ENCODE results near the gene FBXO44. TPM values are rescaled to one million over a fixed set of nuclear protein-coding genes. Genes with fewer than 3 reads are reported as not detected.

The FBXO44 gene
- total RNA-seq, 1 experiment from 2014 or later, result 34.9 TPM

DNA sequence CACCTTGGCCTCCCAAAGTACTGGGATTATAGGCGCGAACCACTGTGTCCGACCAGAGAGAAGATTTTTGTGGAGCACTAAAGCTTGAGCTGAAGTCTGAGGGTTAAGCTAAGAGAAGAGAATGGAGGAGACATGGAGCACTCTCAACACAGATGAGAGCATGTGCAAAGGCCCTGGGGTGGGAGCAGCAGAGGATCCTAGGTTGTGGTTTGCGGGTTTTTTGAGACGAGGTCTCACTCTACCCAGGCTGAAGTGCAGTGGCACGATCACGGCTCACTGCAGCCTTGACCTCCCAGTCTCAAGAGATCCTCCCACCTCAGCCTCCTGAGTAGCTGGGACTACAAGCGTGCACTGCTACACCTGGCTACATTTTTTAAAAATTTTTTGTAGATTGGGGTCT is 31.0 kb upstream of the FBXO44 start:
- ChIA-PET CTCF (interaction anchor here (0.6 kb wide), 1 partner anchor 125 kb away, joined by 3 read pairs; no protein-coding TSS in a partner anchor), POLR2A (no interaction called here)
- no peak overlapping the region for H3K4me3 Mint-ChIP-seq
- H3K9me3 Mint-ChIP-seq, result 0 out of 2 replicates have a peak, but pooled peaks cover 3% of the 10 kb centered on the region
- DNase-seq (ENCODE audit: low spot score), result no peak
- no peak overlapping the region for H3K27ac Mint-ChIP-seq
- ATAC-seq, result no peak
- TF ChIP-seq, protein P1, sequence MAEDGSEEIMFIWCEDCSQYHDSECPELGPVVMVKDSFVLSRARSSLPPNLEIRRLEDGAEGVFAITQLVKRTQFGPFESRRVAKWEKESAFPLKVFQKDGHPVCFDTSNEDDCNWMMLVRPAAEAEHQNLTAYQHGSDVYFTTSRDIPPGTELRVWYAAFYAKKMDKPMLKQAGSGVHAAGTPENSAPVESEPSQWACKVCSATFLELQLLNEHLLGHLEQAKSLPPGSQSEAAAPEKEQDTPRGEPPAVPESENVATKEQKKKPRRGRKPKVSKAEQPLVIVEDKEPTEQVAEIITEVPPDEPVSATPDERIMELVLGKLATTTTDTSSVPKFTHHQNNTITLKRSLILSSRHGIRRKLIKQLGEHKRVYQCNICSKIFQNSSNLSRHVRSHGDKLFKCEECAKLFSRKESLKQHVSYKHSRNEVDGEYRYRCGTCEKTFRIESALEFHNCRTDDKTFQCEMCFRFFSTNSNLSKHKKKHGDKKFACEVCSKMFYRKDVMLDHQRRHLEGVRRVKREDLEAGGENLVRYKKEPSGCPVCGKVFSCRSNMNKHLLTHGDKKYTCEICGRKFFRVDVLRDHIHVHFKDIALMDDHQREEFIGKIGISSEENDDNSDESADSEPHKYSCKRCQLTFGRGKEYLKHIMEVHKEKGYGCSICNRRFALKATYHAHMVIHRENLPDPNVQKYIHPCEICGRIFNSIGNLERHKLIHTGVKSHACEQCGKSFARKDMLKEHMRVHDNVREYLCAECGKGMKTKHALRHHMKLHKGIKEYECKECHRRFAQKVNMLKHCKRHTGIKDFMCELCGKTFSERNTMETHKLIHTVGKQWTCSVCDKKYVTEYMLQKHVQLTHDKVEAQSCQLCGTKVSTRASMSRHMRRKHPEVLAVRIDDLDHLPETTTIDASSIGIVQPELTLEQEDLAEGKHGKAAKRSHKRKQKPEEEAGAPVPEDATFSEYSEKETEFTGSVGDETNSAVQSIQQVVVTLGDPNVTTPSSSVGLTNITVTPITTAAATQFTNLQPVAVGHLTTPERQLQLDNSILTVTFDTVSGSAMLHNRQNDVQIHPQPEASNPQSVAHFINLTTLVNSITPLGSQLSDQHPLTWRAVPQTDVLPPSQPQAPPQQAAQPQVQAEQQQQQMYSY (CRISPR knock-in tag; IDR thresholded peaks at IDR 0.05), result no peak
- TF ChIP-seq ZNF671 (CRISPR knock-in tag; IDR thresholded peaks at IDR 0.05), result no peak
- no peak for TF ChIP-seq FOXP1 (CRISPR knock-in tag; IDR thresholded peaks at IDR 0.05; ENCODE audit: borderline replicate concordance)
- TF ChIP-seq, protein P2, sequence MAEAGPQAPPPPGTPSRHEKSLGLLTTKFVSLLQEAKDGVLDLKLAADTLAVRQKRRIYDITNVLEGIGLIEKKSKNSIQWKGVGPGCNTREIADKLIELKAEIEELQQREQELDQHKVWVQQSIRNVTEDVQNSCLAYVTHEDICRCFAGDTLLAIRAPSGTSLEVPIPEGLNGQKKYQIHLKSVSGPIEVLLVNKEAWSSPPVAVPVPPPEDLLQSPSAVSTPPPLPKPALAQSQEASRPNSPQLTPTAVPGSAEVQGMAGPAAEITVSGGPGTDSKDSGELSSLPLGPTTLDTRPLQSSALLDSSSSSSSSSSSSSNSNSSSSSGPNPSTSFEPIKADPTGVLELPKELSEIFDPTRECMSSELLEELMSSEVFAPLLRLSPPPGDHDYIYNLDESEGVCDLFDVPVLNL (CRISPR knock-in tag; IDR thresholded peaks at IDR 0.05; ENCODE audit: borderline replicate concordance, low read depth), result no peak
- TF ChIP-seq, protein P3, sequence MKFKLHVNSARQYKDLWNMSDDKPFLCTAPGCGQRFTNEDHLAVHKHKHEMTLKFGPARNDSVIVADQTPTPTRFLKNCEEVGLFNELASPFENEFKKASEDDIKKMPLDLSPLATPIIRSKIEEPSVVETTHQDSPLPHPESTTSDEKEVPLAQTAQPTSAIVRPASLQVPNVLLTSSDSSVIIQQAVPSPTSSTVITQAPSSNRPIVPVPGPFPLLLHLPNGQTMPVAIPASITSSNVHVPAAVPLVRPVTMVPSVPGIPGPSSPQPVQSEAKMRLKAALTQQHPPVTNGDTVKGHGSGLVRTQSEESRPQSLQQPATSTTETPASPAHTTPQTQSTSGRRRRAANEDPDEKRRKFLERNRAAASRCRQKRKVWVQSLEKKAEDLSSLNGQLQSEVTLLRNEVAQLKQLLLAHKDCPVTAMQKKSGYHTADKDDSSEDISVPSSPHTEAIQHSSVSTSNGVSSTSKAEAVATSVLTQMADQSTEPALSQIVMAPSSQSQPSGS (CRISPR knock-in tag; IDR thresholded peaks at IDR 0.05; ENCODE audit: borderline replicate concordance, low read depth), result no peak
- no peak for TF ChIP-seq ZNF396 (CRISPR knock-in tag; IDR thresholded peaks at IDR 0.05; ENCODE audit: borderline replicate concordance)
- no peak for TF ChIP-seq PRRX2 (CRISPR knock-in tag; IDR thresholded peaks at IDR 0.05)
- no peaks in the 10 kb centered on the region for H3K4me1 Mint-ChIP-seq
- H3K36me3 Mint-ChIP-seq, result no peaks in the 10 kb centered on the region
- no peaks in the 10 kb centered on the region for H3K27me3 Mint-ChIP-seq (ENCODE audit: low read depth)

DNA sequence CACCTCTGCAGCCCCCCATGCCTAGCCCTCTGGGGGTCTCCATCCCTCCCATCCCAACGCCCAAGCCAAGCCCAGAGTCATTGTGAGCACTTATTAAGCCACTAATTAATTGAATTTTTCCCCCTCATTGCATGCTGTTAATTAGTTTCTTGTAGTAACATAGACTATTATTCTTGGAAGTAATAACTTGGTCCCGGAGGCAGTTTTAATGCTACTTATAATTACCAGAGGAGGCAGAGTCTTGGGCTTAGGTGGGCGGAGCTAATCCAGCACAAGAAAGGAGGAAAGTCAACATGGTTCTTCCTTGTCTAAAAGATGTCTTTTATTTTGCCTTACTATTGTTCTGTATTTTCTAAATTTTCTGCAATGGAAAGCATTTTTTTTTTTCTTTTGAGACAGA is 28.1 kb upstream of the FBXO44 start:
- Mint-ChIP-seq H3K4me3 (no peak overlapping the region), H3K27me3 (ENCODE audit: low read depth) (no peaks in the 10 kb centered on the region), H3K36me3 (no peaks in the 10 kb centered on the region), H3K27ac (no peak overlapping the region), H3K4me1 (no peaks in the 10 kb centered on the region), H3K9me3 (0 out of 2 replicates have a peak, but pooled peaks cover 3% of the 10 kb centered on the region)
- DNase-seq (ENCODE audit: low spot score) (no peak), ATAC-seq (no peak)
- ChIA-PET POLR2A (interaction anchor here (0.7 kb wide), 1 partner anchor 12 kb away, joined by 3 read pairs; no protein-coding TSS in a partner anchor), CTCF (interaction anchor here (0.8 to 2.1 kb wide), 4 partner anchors 10 to 306 kb away, joined by 3 to 6 read pairs (median 4); no protein-coding TSS in a partner anchor)
- TF ChIP-seq FOXJ3 (CRISPR knock-in tag; IDR thresholded peaks at IDR 0.05; ENCODE audit: borderline replicate concordance), result no peak
- TF ChIP-seq, protein P1 (CRISPR knock-in tag; IDR thresholded peaks at IDR 0.05), result no peak

DNA sequence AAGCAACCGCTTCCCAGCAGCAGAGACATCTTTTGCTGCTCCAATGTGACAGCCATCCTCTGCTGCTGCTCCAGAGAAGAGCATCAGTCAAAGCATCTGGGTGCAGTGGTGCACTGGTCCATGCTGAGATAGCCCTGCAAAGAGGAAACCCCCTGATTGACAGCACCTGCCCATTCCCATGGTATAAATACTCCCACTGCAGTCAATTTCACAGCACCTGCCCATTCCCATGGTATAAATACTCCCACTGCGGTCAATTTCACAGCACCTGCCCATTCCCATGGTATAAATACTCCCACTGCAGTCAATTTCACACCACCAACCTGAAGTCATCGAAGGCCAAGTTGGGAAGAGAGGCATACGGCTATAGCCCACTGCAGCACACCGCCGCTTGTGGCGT is 25.9 kb upstream of the FBXO44 start:
- no peak for ATAC-seq
- no peaks in the 10 kb centered on the region for H3K27me3 Mint-ChIP-seq (ENCODE audit: low read depth)
- no peaks in the 10 kb centered on the region for H3K36me3 Mint-ChIP-seq
- ChIA-PET POLR2A (no interaction called here), CTCF (interaction anchor here (1.0 to 2.0 kb wide), 2 partner anchors 34 to 57 kb away, joined by 3 to 7 read pairs; no protein-coding TSS in a partner anchor)
- H3K27ac Mint-ChIP-seq, result no peak overlapping the region
- H3K4me1 Mint-ChIP-seq, result no peaks in the 10 kb centered on the region
- no peak for DNase-seq (ENCODE audit: low spot score)
- H3K4me3 Mint-ChIP-seq, result no peak overlapping the region
- 0 out of 2 replicates have a peak, but pooled peaks cover 3% of the 10 kb centered on the region for H3K9me3 Mint-ChIP-seq
- TF ChIP-seq NFE2L1 (CRISPR knock-in tag; IDR thresholded peaks at IDR 0.05) (no peak), ZNF396 (CRISPR knock-in tag; IDR thresholded peaks at IDR 0.05; ENCODE audit: borderline replicate concordance) (no peak), ZBTB21 (CRISPR knock-in tag; IDR thresholded peaks at IDR 0.05; ENCODE audit: borderline replicate concordance) (no peak), GTF2I (CRISPR knock-in tag; conservative IDR thresholded peaks at IDR 0.05) (no peak), ZNF423 (CRISPR knock-in tag; IDR thresholded peaks at IDR 0.05) (no peak), NFATC4 (CRISPR knock-in tag; IDR thresholded peaks at IDR 0.05) (no peak), JUN (CRISPR knock-in tag; IDR thresholded peaks at IDR 0.05) (no peak), HMGA2 (CRISPR knock-in tag; IDR thresholded peaks at IDR 0.05) (no peak)
- TF ChIP-seq, protein P4, sequence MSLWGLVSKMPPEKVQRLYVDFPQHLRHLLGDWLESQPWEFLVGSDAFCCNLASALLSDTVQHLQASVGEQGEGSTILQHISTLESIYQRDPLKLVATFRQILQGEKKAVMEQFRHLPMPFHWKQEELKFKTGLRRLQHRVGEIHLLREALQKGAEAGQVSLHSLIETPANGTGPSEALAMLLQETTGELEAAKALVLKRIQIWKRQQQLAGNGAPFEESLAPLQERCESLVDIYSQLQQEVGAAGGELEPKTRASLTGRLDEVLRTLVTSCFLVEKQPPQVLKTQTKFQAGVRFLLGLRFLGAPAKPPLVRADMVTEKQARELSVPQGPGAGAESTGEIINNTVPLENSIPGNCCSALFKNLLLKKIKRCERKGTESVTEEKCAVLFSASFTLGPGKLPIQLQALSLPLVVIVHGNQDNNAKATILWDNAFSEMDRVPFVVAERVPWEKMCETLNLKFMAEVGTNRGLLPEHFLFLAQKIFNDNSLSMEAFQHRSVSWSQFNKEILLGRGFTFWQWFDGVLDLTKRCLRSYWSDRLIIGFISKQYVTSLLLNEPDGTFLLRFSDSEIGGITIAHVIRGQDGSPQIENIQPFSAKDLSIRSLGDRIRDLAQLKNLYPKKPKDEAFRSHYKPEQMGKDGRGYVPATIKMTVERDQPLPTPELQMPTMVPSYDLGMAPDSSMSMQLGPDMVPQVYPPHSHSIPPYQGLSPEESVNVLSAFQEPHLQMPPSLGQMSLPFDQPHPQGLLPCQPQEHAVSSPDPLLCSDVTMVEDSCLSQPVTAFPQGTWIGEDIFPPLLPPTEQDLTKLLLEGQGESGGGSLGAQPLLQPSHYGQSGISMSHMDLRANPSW (CRISPR knock-in tag; conservative IDR thresholded peaks at IDR 0.05; ENCODE audit: low read depth), result no peak
- TF ChIP-seq, protein P5, sequence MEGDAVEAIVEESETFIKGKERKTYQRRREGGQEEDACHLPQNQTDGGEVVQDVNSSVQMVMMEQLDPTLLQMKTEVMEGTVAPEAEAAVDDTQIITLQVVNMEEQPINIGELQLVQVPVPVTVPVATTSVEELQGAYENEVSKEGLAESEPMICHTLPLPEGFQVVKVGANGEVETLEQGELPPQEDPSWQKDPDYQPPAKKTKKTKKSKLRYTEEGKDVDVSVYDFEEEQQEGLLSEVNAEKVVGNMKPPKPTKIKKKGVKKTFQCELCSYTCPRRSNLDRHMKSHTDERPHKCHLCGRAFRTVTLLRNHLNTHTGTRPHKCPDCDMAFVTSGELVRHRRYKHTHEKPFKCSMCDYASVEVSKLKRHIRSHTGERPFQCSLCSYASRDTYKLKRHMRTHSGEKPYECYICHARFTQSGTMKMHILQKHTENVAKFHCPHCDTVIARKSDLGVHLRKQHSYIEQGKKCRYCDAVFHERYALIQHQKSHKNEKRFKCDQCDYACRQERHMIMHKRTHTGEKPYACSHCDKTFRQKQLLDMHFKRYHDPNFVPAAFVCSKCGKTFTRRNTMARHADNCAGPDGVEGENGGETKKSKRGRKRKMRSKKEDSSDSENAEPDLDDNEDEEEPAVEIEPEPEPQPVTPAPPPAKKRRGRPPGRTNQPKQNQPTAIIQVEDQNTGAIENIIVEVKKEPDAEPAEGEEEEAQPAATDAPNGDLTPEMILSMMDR (IDR thresholded peaks at IDR 0.05), result no peak

Measured in WTC11 (cell line).